GM10266 (cell line): Measurements from ENCODE around the gene L3MBTL4.

ENCODE experiments used
- DNase-seq: peaks from one replicate; pipeline ENCODE4 v3.0.0; 2012; ENCODE audit errors: extremely low spot score
- TF ChIP-seq, protein P1 (sequence below): IDR thresholded peaks from 2 replicates; pipeline ENCODE4 v1.5.1; 2012; ENCODE audit warnings: mild to moderate bottlenecking, low read depth; ENCODE audit not compliant: control insufficient read depth, insufficient read depth; ENCODE audit errors: missing control alignments

The L3MBTL4 gene

DNA sequence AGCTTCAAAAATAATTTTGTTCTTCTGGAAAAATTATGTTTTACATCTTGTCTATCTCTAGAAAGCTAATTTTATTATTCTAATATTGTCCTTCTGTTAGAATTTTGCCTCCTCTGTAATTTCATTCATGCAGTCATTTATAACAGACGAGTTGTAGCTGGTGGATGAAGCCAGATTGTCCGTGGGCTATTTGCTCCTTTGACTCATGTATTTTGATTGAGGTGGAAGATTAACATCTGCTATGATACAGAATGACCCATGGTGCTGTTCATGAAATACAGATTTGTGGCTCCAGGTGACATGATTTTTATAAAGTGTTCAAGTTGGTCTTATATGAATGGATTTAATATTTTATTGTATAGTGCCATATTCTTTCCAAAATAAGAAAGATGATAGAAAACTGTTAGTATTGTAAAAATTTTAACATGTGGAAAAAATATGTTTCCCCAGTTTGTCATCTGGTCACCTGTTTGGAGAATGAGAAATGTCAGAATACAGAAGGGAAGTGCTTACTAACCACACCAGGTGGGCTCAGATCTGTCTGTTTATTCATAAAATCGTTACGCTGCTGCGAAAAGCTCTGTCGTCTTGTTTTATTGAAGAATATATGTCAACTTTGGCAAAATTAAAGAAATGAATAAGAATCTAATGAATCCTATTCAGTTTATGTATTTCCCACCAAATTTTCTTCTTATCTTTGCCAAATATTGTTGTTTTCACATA lies 20.4 kb upstream of the L3MBTL4 start:
- TF ChIP-seq, protein P1, sequence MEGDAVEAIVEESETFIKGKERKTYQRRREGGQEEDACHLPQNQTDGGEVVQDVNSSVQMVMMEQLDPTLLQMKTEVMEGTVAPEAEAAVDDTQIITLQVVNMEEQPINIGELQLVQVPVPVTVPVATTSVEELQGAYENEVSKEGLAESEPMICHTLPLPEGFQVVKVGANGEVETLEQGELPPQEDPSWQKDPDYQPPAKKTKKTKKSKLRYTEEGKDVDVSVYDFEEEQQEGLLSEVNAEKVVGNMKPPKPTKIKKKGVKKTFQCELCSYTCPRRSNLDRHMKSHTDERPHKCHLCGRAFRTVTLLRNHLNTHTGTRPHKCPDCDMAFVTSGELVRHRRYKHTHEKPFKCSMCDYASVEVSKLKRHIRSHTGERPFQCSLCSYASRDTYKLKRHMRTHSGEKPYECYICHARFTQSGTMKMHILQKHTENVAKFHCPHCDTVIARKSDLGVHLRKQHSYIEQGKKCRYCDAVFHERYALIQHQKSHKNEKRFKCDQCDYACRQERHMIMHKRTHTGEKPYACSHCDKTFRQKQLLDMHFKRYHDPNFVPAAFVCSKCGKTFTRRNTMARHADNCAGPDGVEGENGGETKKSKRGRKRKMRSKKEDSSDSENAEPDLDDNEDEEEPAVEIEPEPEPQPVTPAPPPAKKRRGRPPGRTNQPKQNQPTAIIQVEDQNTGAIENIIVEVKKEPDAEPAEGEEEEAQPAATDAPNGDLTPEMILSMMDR, result no peak
- no peak for DNase-seq

DNA sequence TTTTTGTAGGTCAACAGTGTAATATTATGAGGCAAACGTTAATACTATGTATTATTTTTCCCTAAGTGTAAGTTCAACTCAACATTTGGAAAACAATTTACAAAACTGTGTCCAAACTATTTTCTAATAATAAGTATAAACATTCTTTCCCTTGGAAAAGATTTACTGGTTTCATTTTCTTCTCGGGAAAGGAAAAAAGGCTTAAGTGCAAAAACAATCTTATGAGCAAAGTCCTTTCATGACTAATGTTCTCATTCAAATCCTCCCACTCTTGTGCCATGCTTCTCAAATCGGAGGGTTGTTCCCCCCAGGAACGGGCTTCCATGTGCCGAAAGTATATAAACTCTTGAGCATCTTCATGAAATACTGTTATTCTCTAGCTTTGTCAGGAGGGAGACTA lies 19.8 kb upstream of the L3MBTL4 start:
- no peak for DNase-seq
- TF ChIP-seq, protein P1, result no peak

DNA sequence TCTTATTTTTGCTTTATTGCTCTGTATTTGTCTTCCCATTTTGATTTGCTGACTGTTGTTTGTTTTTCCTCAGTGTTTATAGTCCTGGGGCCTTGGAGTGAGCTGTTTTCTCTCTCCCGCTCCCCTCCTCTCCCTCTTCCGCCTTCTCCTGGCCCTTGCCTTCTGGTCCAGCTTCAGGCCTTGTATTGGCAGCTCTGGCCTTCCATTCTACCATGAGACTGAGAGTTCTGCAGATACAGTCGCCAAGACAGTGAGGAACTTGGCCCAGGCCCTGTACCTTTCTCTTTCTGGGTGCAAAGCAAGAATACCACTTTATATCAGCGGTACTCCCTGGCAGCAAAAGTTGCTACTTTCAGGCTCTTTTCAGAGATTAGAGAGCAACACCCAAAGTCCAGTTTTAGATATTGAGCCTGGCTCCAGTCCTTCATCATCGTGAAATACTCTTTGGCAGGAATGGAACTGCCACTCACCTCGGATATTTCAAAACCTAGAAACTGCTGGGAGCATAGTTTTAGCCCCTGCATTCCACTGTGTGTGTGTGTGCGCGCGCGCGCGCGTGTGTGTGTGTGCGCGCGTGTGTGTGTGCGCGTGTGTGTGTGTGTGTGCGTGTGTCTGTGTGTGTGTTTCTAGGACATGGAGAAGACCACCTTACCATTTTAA lies 17.1 kb upstream of the L3MBTL4 start:
- DNase-seq, result no peak
- TF ChIP-seq, protein P1, result no peak

DNA sequence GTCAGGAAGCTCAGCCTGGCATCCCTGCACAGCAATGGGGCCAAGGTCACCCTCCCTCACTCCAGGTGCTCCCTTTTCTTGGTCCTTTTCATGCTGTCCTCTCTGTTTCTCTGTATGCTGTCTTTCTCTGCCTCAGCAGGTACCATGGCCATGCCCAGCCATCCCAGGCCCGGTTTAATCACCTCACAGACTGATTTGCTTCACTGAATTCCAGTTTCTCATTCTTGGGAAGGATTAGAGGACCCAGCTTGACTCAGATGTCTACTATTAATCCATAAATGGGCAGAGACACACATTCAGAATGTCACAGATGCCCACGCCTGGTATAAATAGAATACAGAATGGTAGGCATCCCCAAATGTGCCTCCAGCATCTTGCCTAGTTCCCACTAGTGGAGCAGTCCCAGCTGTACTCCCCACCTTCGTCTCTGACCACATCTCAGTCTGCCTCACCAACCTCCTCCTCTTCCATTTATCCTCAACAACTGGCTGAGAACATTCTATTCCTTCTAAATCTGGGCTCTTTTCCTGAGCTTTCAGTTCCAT lies 14.2 kb upstream of the L3MBTL4 start:
- TF ChIP-seq, protein P1, result no peak
- no peak for DNase-seq

DNA sequence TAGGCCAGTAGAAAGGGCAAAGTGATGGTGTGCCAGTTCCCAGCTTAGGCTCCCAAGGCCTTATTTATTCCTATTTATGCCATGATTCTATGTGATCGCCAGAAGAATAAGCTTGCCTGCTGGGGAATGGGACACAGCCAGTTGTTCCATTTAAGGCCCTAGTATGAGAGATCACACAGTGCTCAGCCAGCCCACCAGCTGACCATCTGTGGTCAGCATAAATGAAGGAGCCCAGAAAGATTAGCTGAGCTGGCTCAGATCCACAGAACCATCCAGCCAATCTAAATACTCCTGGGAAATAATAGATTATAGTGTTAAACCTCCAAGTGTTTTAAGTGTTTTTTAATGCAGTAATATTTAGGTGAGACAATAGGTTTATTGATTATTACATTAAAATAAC lies 12.6 kb upstream of the L3MBTL4 start:
- TF ChIP-seq, protein P1, result no peak
- no peak for DNase-seq

DNA sequence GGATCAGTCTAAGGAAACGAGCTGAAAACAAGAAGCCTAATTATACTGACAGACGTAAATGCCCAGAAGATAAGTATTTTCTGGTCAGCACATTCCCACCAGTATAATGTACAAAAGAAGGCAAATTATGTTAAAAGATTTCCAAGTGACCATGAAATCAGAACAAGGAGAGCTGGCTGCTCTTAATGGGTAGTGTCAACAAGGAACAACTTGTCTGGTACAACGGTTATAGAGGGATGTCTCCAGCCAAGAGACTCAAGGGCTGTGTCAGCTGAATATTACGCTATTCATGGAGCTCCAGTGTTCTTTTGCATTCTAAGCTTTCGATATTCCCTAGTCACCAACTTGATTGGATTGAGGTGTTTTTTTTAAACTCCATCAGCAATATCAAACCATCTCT lies 8.6 kb upstream of the L3MBTL4 start:
- DNase-seq, result no peak
- TF ChIP-seq, protein P1, result no peak

DNA sequence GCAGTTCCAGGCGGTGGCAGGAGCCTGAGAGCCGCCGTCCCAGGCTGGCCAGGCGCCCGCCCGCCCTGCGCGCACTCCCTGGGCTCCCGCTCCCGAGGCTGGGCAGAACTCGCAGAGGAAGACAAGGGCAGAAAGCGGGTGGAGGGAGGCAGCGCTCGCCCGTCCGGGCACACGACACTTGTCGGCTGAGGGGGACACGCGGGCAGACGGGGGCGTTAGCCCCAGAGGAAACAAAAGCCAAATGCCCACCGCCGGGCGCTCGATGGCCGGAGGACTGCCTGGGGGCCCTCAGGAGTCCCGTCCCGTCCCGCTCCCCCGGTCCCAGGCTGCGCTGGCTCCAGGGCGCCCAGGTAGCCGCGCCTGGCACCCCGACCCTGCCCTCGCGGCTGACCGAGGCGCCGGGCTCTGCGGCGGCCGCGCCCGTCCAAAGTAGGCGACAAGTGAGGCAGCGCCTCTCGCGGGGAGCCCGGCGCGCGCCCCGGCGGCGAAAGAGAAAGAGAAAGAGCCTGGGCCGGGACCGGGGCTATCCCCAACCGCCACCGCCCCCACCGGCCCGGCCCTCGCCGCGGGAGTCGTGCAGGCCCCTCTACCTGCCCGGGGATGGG lies 491 bp downstream of the L3MBTL4 start:
- TF ChIP-seq, protein P1, result peak; percentile 25
- DNase-seq, result peak; percentile 96
